Ovary (tissue), 3 donors: Measurements from ENCODE around the gene LIPC.

Experiments used
- CTCF ChIP-seq, 3 donors: fragments of 450-650 bp in 2 of 3; fragments of 200-600 bp in 1 of 3; IDR thresholded peaks; one replicate each; pipeline versions ENCODE4 v1.5.1 to v1.8.0; 2016 to 2022; ENCODE audit warnings: antibody characterized with exemption in 3 of 3, mild to moderate bottlenecking in 1 of 3
- EP300 ChIP-seq: sonication (generic); formaldehyde crosslinking; IDR thresholded peaks from one replicate; pipeline ENCODE4 v1.6.1; 2017; ENCODE audit warnings: antibody characterized with exemption
- POLR2A ChIP-seq: fragments of 450-650 bp; IDR thresholded peaks from one replicate; pipeline ENCODE4 v1.6.1; 2017; ENCODE audit warnings: antibody characterized with exemption, mild to moderate bottlenecking, moderate library complexity
- donor health status: DM: no; HTN: no; CAD: no.

DNA sequence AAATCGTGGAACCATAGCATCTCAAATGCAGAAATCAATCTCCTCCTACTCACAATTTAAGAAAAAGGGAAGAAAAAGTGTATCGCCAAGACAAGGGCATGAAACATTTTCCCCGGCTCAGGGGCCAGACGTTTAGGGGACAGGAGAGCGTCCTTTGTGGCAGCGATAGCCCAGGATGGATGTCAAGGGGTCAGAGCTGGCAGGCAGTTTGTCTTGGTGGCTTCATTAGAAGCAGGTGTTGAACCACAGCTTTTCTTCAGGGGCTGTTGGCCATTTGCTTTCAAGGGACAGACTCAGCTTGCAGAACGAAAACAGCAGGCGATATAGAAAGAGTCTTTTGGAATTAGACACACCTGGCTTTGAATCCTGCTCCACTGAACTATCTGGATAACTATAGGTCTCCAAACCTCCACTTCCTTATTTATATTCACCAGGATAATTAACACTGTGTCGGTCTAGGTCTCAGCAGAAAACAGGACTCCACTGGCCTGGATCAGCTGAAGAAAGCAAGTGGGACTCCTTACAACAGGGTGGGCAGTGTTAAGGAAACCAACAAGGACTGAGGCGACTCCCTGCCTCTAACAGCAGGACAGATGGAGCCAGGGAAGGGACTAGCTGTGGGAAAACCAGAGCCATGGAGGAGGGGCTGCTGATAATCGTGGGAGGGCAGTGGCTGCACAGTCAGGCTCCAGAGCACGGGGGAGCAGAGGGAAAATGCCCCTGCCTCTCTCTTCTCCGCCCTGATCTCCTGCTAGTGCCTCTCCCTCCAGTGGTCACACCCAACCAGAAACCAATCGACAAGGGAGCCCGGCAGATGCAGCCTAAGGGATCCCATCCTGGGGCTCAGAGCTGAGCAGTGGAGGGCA is 123.6 kb downstream of the LIPC start:
- TF ChIP-seq CTCF (IDR thresholded peaks at IDR 0.05) (no peak), POLR2A (no peak), EP300 (no peak)
